Astrocyte (in vitro differentiated cells and primary cell): ENCODE data around the gene PPM1A. TPM values are rescaled to one million over a fixed set of nuclear protein-coding genes. Genes with fewer than 3 reads are reported as not detected.

ENCODE experiments used
- DNase-seq: peaks from one replicate; pipeline ENCODE4 v3.0.0-alpha.2; 2010; ENCODE audit warnings: low read depth
- FAIRE-seq: peaks from 2 replicates; lab custom pipeline; 2011; peaks lifted over from hg19 to GRCh38; lab: Jason Lieb, UNC
- H2AFZ ChIP-seq: 2 replicates; pipeline ENCODE4 v1.6.0; 2012; ENCODE audit warnings: low read depth, low read length, inconsistent platforms
- H3K27ac ChIP-seq: 2 replicates; pipeline ENCODE4 v1.5.1; 2011; ENCODE audit warnings: low read depth, low read length, inconsistent platforms
- H3K27me3 ChIP-seq: 2 replicates; pipeline ENCODE4 v1.6.0; 2011; ENCODE audit warnings: low read length, inconsistent platforms; ENCODE audit not compliant: insufficient read depth
- H3K36me3 ChIP-seq: 2 replicates; pipeline ENCODE4 v1.5.1; 2011; ENCODE audit warnings: low read length, inconsistent platforms; ENCODE audit not compliant: insufficient read depth
- H3K4me1 ChIP-seq: 2 replicates; pipeline ENCODE4 v1.5.1; 2011; ENCODE audit warnings: low read length, inconsistent platforms; ENCODE audit not compliant: insufficient read depth
- H3K4me2 ChIP-seq: 2 replicates; pipeline ENCODE4 v1.6.0; 2012; ENCODE audit warnings: low read length, inconsistent platforms
- H3K4me3 ChIP-seq: 2 replicates; pipeline ENCODE4 v1.5.1; 2011; ENCODE audit warnings: low read depth, mild to moderate bottlenecking, low read length, inconsistent platforms; ENCODE audit not compliant: insufficient read depth
- H3K79me2 ChIP-seq: 2 replicates; pipeline ENCODE4 v1.6.0; 2012; ENCODE audit warnings: mild to moderate bottlenecking, low read length, inconsistent platforms; ENCODE audit not compliant: insufficient read depth
- H3K9ac ChIP-seq: 2 replicates; pipeline ENCODE4 v1.6.0; 2012; ENCODE audit warnings: mild to moderate bottlenecking, low read length, inconsistent platforms
- H3K9me3 ChIP-seq: 2 replicates; pipeline ENCODE4 v1.5.1; 2012; ENCODE audit warnings: low read depth, mild to moderate bottlenecking, low read length, inconsistent platforms; ENCODE audit not compliant: insufficient read depth
- H4K20me1 ChIP-seq: 2 replicates; pipeline ENCODE4 v1.6.0; 2012; ENCODE audit warnings: low read length, inconsistent platforms; ENCODE audit not compliant: insufficient read depth
- H3K27ac Mint-ChIP-seq: one replicate; pipeline ENCODE4 v1.8.0; 2021; ENCODE audit warnings: mild to moderate bottlenecking, mixed read lengths; ENCODE audit not compliant: unreplicated experiment
- H3K27me3 Mint-ChIP-seq: one replicate; pipeline ENCODE4 v1.8.0; 2021; ENCODE audit warnings: low read depth, mixed read lengths; ENCODE audit not compliant: unreplicated experiment
- H3K36me3 Mint-ChIP-seq: one replicate; pipeline ENCODE4 v1.8.0; 2021; ENCODE audit warnings: low read depth, mixed read lengths; ENCODE audit not compliant: unreplicated experiment
- H3K4me1 Mint-ChIP-seq: one replicate; pipeline ENCODE4 v1.8.0; 2021; ENCODE audit warnings: low read depth, mixed read lengths; ENCODE audit not compliant: unreplicated experiment
- H3K4me3 Mint-ChIP-seq: one replicate; pipeline ENCODE4 v1.8.0; 2021; ENCODE audit warnings: mild to moderate bottlenecking, moderate library complexity, mixed read lengths; ENCODE audit not compliant: unreplicated experiment
- H3K9me3 Mint-ChIP-seq: one replicate; pipeline ENCODE4 v1.8.0; 2021; ENCODE audit warnings: mild to moderate bottlenecking, mixed read lengths; ENCODE audit not compliant: unreplicated experiment
- CTCF ChIP-seq: IDR thresholded peaks from 2 replicates; pipeline ENCODE4 v1.5.1; 2011; ENCODE audit warnings: low read depth, mild to moderate bottlenecking, inconsistent platforms, low read length, moderate library complexity; ENCODE audit not compliant: insufficient read depth
- EZH2 ChIP-seq: IDR thresholded peaks from 2 replicates; pipeline ENCODE4 v1.6.1; 2012; ENCODE audit warnings: mild to moderate bottlenecking, low read length, inconsistent platforms; ENCODE audit not compliant: insufficient read depth
- total RNA-seq: library from RNA; stranded (reverse); gene quantifications from 2 replicates; pipeline ENCODE4 v1.2.1, GENCODE V29; 2021

The PPM1A gene
- total RNA-seq, 1 donor from 2014 or later = 50.3 TPM

GRCh38 chr14:60221457-60221856, 27.6 kb upstream of the PPM1A start:
- Mint-ChIP-seq H3K27ac (no peak overlapping the region), H3K36me3 (no peaks in the 10 kb centered on the region), H3K4me3 (no peak overlapping the region), H3K4me1 (peaks cover 8% of the 10 kb centered on the region), H3K27me3 (no peaks in the 10 kb centered on the region), H3K9me3 (no peaks in the 10 kb centered on the region)
- Histone ChIP-seq H3K36me3 (no peaks in the 10 kb centered on the region), H3K9me3 (no peaks in the 10 kb centered on the region), H3K79me2 (no peaks in the 10 kb centered on the region), H2AFZ (no peak overlapping the region), H3K4me1 (peaks cover 3% of the 10 kb centered on the region), H4K20me1 (no peaks in the 10 kb centered on the region), H3K27ac (no peak overlapping the region), H3K9ac (no peak overlapping the region), H3K4me3 (no peak overlapping the region), H3K27me3 (no peaks in the 10 kb centered on the region), H3K4me2 (no peak overlapping the region)
- no peak for DNase-seq
- TF ChIP-seq EZH2 (no peak), CTCF (no peak)
- no peak for FAIRE-seq

- Histone ChIP-seq H3K4me1 (no peaks in the 10 kb centered on the region), H3K36me3 (no peaks in the 10 kb centered on the region), H2AFZ (no peak overlapping the region), H3K27me3 (no peaks in the 10 kb centered on the region), H3K4me2 (no peak overlapping the region), H3K27ac (no peak overlapping the region), H3K9me3 (no peaks in the 10 kb centered on the region), H3K9ac (no peak overlapping the region), H4K20me1 (no peaks in the 10 kb centered on the region), H3K4me3 (no peak overlapping the region), H3K79me2 (no peaks in the 10 kb centered on the region)
- no peak for DNase-seq
- Mint-ChIP-seq H3K4me3 (no peak overlapping the region), H3K36me3 (no peaks in the 10 kb centered on the region), H3K9me3 (no peaks in the 10 kb centered on the region), H3K27ac (no peak overlapping the region), H3K27me3 (no peaks in the 10 kb centered on the region), H3K4me1 (peaks cover 8% of the 10 kb centered on the region)
- TF ChIP-seq EZH2 = no peak
- TF ChIP-seq CTCF = no peak
- no peak for FAIRE-seq
Measured at GRCh38 chr14:60222820-60223219, 26.2 kb upstream of the PPM1A start.

GRCh38 chr14:60225265-60225664, 23.8 kb upstream of the PPM1A start:
- Histone ChIP-seq H3K4me3 (no peak overlapping the region), H3K4me1 (no peaks in the 10 kb centered on the region), H4K20me1 (no peaks in the 10 kb centered on the region), H3K4me2 (no peak overlapping the region), H3K36me3 (no peaks in the 10 kb centered on the region), H3K9me3 (no peaks in the 10 kb centered on the region), H3K9ac (no peak overlapping the region), H3K27ac (no peak overlapping the region), H3K27me3 (no peaks in the 10 kb centered on the region), H3K79me2 (no peaks in the 10 kb centered on the region), H2AFZ (no peak overlapping the region)
- DNase-seq (no peak), FAIRE-seq (no peak)
- Mint-ChIP-seq H3K4me1 (peaks cover 8% of the 10 kb centered on the region), H3K4me3 (no peak overlapping the region), H3K27ac (no peak overlapping the region), H3K27me3 (no peaks in the 10 kb centered on the region), H3K36me3 (no peaks in the 10 kb centered on the region), H3K9me3 (no peaks in the 10 kb centered on the region)
- no peak for TF ChIP-seq CTCF
- TF ChIP-seq EZH2 = no peak
